Fibroblast of the conjunctiva (primary cell): ENCODE data around the gene HIPK3.
A peak's percentile ranks its signal among the peaks of the same experiment; 100 is the strongest.
"Not testable (repeated sequence)": the region's sequence is repeated elsewhere in the genome, so short reads cannot be mapped to it uniquely, and the experiment has no call there.

Experiments
- DNase-seq: peaks from one replicate; pipeline ENCODE4 v3.0.0-alpha.2; 2010; ENCODE audit warnings: low read depth

The HIPK3 gene

GRCh38 chr11:33259869-33260268, 2.7 kb downstream of the HIPK3 start:
- no peak for DNase-seq

GRCh38 chr11:33261350-33261749, 4.2 kb downstream of the HIPK3 start:
- not testable (repeated sequence) for DNase-seq

- DNase-seq: no peak
Measured at GRCh38 chr11:33262011-33262645, 4.9 kb downstream of the HIPK3 start.

GRCh38 chr11:33263549-33263948, 6.4 kb downstream of the HIPK3 start:
- no peak for DNase-seq

GRCh38 chr11:33264926-33265325, 7.7 kb downstream of the HIPK3 start:
- no peak for DNase-seq

- DNase-seq: peak; percentile 75
Measured at GRCh38 chr11:33266393-33267215, 9.4 kb downstream of the HIPK3 start.

- no peak for DNase-seq
Measured at GRCh38 chr11:33268945-33269540, 11.9 kb downstream of the HIPK3 start.

GRCh38 chr11:33269822-33270221, 12.6 kb downstream of the HIPK3 start:
- no peak for DNase-seq

- DNase-seq: no peak
Measured at GRCh38 chr11:33271059-33271458, 13.9 kb downstream of the HIPK3 start.

GRCh38 chr11:33272338-33273107, 15.3 kb downstream of the HIPK3 start:
- no peak for DNase-seq

- no peak for DNase-seq
Measured at GRCh38 chr11:33273656-33274055, 16.5 kb downstream of the HIPK3 start.

- DNase-seq: no peak
Measured at GRCh38 chr11:33280411-33280810, 23.2 kb downstream of the HIPK3 start.

GRCh38 chr11:33281758-33282157, 24.6 kb downstream of the HIPK3 start:
- no peak for DNase-seq

GRCh38 chr11:33284818-33285217, 27.6 kb downstream of the HIPK3 start:
- no peak for DNase-seq

- DNase-seq: no peak
Measured at GRCh38 chr11:33290319-33290718, 33.1 kb downstream of the HIPK3 start.

GRCh38 chr11:33291004-33291777, 34.0 kb downstream of the HIPK3 start:
- no peak for DNase-seq

GRCh38 chr11:33292311-33292710, 35.1 kb downstream of the HIPK3 start:
- DNase-seq: no peak

- DNase-seq: no peak
Measured at GRCh38 chr11:33294224-33294623, 37.0 kb downstream of the HIPK3 start.

- no peak for DNase-seq
Measured at GRCh38 chr11:33294797-33295196, 37.6 kb downstream of the HIPK3 start.

GRCh38 chr11:33296695-33297094, 39.5 kb downstream of the HIPK3 start:
- no peak for DNase-seq

- no peak for DNase-seq
Measured at GRCh38 chr11:33303541-33303940, 46.4 kb downstream of the HIPK3 start.

GRCh38 chr11:33306821-33307220, 49.6 kb downstream of the HIPK3 start:
- DNase-seq: not testable (repeated sequence)
